Measurements from ENCODE around the gene CLTB. TPM values are rescaled to one million over a fixed set of nuclear protein-coding genes. Genes with fewer than 3 reads are reported as not detected.
"Not testable (repeated sequence)": the region's sequence is repeated elsewhere in the genome, so short reads cannot be mapped to it uniquely, and the experiment has no call there.

CLTB gene
- total and polyA plus RNA-seq, 12 donors = 118 to 299 (median 160) TPM

DNA sequence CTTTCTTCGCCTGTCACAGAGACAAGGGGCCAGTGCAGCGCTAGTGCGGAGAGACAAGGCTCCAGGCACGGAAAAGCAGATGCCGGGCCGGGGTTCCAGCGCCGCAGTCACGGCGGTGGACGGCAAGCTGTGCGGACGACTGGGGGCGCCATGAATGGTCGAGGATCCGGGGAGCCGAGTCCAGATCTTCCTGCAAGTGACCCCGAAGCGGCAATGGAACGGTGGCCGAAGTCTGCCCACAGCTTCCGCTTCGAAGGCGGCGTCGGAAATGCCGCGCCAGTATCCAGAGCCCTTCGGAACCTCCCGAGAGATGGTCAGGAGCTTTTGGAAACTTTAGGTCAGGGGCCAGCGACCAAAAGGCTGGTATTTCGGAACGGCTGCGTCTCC, 31.2 kb upstream of the CLTB start:
- peak overlapping the region; percentile 51 to 97 (median 94) for H3K27ac ChIP-seq
- intact Hi-C loops (cut with DNase I) = no loop called here
- no peaks in the 10 kb centered on the region for H3K9me3 ChIP-seq (replicated peaks in 1 of 3)
- no peaks in the 10 kb centered on the region for H3K36me3 ChIP-seq (replicated peaks in 1 of 2)
- peak overlapping the region; percentile 44 to 89 (median 62) for H3K4me3 ChIP-seq
- peak in 1 of 7 donors; percentile 61 for DNase-seq
- H3K27me3 ChIP-seq = no peaks in the 10 kb centered on the region
- WGBS, 4 donors = 0 to 1% (median 0%) methylated on average over 20 to 34 of the region's 34 CpGs
- TF ChIP-seq, protein P1, sequence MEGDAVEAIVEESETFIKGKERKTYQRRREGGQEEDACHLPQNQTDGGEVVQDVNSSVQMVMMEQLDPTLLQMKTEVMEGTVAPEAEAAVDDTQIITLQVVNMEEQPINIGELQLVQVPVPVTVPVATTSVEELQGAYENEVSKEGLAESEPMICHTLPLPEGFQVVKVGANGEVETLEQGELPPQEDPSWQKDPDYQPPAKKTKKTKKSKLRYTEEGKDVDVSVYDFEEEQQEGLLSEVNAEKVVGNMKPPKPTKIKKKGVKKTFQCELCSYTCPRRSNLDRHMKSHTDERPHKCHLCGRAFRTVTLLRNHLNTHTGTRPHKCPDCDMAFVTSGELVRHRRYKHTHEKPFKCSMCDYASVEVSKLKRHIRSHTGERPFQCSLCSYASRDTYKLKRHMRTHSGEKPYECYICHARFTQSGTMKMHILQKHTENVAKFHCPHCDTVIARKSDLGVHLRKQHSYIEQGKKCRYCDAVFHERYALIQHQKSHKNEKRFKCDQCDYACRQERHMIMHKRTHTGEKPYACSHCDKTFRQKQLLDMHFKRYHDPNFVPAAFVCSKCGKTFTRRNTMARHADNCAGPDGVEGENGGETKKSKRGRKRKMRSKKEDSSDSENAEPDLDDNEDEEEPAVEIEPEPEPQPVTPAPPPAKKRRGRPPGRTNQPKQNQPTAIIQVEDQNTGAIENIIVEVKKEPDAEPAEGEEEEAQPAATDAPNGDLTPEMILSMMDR (IDR thresholded peaks at IDR 0.05) = no peak
- TF ChIP-seq POLR2A (IDR thresholded peaks at IDR 0.05) = no peak
- peaks cover 8 to 29% of the 10 kb centered on the region in 2 donors for H3K4me1 ChIP-seq (replicated peaks in 1 of 2)

DNA sequence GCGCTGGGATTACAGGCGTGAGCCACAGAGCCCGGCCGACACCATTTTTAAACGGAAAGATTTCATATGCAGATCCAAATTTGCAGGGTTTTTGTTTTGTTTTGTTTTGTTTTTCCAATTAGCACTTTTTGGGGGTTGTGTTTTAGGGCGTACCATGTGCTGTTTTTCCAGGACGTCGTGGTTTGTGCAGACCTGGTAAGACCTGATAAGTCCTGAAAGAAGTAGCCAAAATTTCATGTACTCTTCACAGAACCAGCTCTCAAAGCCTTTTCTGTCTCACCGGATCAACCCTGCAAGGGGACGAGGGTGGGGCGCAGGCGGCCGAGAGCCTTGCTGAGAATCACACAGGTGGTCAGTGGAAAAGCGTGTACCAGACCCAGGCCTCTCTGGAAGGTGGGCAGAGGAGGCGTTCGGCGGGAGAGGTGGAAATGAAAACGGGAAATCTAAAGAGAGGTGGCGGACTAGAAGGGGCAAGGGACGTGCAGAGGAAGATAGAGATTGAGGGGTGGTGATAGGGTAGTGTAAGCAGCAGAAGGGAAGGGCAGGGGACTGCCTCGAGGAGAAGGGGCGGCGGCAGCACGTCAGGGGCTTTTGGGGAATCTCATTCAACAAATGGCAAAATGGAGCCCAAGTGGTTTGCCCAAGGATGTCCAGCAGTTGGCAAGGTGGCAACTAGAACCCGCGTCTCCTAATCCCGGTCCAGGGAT, 30.7 kb upstream of the CLTB start:
- H3K27me3 ChIP-seq = no peaks in the 10 kb centered on the region
- no peak for TF ChIP-seq POLR2A (IDR thresholded peaks at IDR 0.05)
- TF ChIP-seq, protein P1 (IDR thresholded peaks at IDR 0.05) = no peak
- intact Hi-C loops (cut with DNase I) = no loop called here
- H3K4me1 ChIP-seq (replicated peaks in 1 of 2) = peaks cover 8 to 25% of the 10 kb centered on the region in 2 donors
- DNase-seq = peak in 2 of 7 donors; percentile 25 to 46
- 16 to 21% (median 18%) methylated on average over 27 of the region's 27 CpGs for WGBS, 4 donors
- H3K36me3 ChIP-seq (replicated peaks in 1 of 2) = no peaks in the 10 kb centered on the region
- peak overlapping the region; percentile 51 to 97 (median 94) for H3K27ac ChIP-seq
- H3K9me3 ChIP-seq (replicated peaks in 1 of 3) = no peaks in the 10 kb centered on the region
- peak overlapping the region; percentile 44 to 89 (median 62) for H3K4me3 ChIP-seq

DNA sequence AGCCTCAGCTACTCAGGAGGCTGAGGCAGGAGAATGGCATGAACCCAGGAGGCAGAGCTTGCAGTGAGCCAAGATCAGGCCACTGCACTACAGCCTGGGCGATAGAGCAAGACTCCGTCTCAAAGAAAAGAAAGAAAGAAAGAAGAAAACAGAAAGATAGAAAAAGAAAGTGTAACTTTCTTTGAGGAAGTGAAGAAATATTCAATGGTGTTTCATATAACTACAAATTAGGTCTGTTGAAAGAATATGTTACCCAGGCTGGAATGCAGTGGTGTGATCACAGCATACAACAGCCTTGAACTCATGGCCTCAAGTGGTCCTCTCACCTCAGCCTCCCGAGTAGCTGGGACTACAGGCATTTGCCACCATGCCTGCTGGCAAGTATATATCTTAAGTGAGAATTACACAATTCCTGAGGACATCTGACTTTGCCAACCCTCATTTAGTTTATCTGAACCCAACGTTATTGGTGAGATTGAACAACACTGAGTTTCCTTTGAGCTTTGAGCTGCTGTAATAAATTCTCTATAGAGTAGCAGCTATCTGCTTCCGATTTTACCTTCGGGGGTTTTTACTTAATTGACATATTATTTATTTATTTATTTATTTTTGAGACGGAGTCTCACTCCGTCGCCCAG, 29.8 kb upstream of the CLTB start:
- no peak for DNase-seq
- intact Hi-C loops (cut with DNase I) = no loop called here
- Histone ChIP-seq H3K4me3 (no peak overlapping the region), H3K27me3 (no peaks in the 10 kb centered on the region), H3K27ac (no peak overlapping the region), H3K36me3 (replicated peaks in 1 of 2) (no peaks in the 10 kb centered on the region), H3K9me3 (replicated peaks in 1 of 3) (no peaks in the 10 kb centered on the region), H3K4me1 (replicated peaks in 1 of 2) (peaks cover 8 to 25% of the 10 kb centered on the region in 2 donors)
- WGBS, 4 donors = 86 to 89% (median 87%) methylated on average over 9 of the region's 9 CpGs
- TF ChIP-seq, protein P1 (IDR thresholded peaks at IDR 0.05) = no peak
- TF ChIP-seq POLR2A (IDR thresholded peaks at IDR 0.05) = no peak

DNA sequence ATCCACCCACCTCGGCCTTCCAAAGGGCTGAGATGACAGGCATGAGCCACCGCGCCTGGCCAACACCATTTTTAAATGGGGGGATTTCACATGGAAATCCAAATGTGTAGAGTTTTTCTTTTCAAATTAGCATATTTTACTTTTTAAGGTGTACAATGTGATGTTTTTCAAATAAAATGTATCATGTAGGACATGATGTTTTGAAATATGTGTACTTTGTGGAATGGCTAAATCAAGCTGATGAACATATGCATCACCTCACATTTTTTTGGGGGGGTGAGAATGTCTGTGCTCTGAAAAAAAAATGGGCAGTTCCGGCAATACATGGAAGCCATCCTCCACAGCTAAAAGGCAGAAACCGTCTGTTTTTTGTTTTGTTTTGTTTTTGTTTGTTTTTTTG, 28.4 kb upstream of the CLTB start:
- H3K4me3 ChIP-seq = no peak overlapping the region
- intact Hi-C loops (cut with DNase I) = no loop called here
- DNase-seq = no peak
- H3K36me3 ChIP-seq (replicated peaks in 1 of 2) = no peaks in the 10 kb centered on the region
- H3K4me1 ChIP-seq (replicated peaks in 1 of 2) = peaks cover 8 to 18% of the 10 kb centered on the region in 2 donors
- no peak for TF ChIP-seq POLR2A (IDR thresholded peaks at IDR 0.05)
- TF ChIP-seq, protein P1 (IDR thresholded peaks at IDR 0.05) = no peak
- WGBS, 4 donors = 86 to 88% (median 86%) methylated on average over 5 of the region's 5 CpGs
- no peaks in the 10 kb centered on the region for H3K27me3 ChIP-seq
- H3K27ac ChIP-seq = no peak overlapping the region
- no peaks in the 10 kb centered on the region for H3K9me3 ChIP-seq (replicated peaks in 1 of 3)

DNA sequence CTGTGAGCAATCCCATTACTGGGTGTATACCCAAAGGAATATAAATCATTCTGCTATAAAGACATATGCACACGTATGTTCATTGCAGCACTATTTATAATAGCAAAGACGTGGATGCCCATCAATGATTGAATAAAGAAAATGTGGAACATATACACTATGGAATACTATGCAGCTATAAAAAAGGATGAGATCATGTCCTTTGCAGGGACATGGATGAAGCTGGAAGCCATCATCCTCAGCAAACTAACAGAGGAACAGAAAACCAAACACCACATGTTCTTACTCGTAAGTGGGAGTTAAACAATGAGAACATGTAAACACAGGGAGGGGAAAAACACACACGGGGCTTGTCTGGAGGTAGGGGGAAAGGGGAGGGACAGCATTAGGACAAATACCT, 26.6 kb upstream of the CLTB start:
- H3K36me3 ChIP-seq (replicated peaks in 1 of 2); DNase-seq; H3K27ac ChIP-seq; H3K4me1 ChIP-seq (replicated peaks in 1 of 2); intact Hi-C loops (cut with DNase I); H3K9me3 ChIP-seq (replicated peaks in 1 of 3); H3K27me3 ChIP-seq; H3K4me3 ChIP-seq: not testable (repeated sequence)
- WGBS, 4 donors = 64 to 80% (median 78%) methylated on average over 4 of the region's 4 CpGs
